Measurements from ENCODE around the gene STAMBPL1.
A peak's percentile ranks its signal among the peaks of the same experiment; 100 is the strongest.

Gene STAMBPL1

GRCh38 chr10:88957381-88957780 lies 77.3 kb downstream of the STAMBPL1 start:
- no peak for DNase-seq

GRCh38 chr10:88958721-88959120 lies 78.7 kb downstream of the STAMBPL1 start:
- no peak for DNase-seq

DNA sequence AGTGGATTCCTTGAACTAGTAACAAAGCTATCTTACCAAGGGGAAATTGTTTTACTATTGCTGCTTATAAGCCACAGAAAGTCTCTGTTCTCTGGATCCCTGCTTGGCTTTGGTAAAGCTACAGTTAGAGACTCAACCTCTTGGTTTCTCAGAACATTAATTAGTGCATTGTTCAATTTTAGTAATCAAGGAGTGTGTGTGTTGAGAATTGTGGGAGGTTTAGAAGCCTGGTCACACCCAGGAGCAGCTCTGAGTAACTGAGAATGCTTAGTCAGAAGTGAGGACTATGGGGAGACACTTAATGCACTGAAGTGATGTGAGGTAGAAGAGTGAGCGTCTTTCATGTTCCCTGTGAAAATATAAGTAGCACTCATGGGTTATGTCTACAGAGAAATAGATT lies 80.8 kb downstream of the STAMBPL1 start:
- DNase-seq = no peak

- no peak for DNase-seq
Measured at GRCh38 chr10:88961266-88961665, 81.2 kb downstream of the STAMBPL1 start.

DNA sequence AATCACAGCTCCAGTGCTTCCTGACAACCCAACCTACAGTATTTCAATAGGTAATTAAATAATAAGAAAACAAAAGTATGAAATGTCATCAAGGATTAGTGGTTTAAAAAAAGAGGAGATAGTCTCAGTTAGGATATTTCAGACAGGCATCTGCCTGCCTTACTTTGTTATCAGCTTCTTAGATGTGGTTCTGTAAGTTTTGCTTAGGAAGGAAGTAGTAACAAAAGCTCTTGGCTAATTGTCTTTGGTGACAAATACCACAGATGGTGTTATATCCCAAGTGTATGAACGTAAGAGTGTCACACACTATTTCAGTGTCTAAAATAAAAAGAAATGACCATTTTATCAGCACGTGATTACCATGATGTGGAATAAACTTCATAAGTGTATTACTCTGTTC lies 82.3 kb downstream of the STAMBPL1 start:
- DNase-seq = peak; percentile 49

- DNase-seq = no peak
Measured at GRCh38 chr10:88963318-88963717, 83.3 kb downstream of the STAMBPL1 start.

- DNase-seq = no peak
Measured at GRCh38 chr10:88964360-88964759, 84.3 kb downstream of the STAMBPL1 start.

DNA sequence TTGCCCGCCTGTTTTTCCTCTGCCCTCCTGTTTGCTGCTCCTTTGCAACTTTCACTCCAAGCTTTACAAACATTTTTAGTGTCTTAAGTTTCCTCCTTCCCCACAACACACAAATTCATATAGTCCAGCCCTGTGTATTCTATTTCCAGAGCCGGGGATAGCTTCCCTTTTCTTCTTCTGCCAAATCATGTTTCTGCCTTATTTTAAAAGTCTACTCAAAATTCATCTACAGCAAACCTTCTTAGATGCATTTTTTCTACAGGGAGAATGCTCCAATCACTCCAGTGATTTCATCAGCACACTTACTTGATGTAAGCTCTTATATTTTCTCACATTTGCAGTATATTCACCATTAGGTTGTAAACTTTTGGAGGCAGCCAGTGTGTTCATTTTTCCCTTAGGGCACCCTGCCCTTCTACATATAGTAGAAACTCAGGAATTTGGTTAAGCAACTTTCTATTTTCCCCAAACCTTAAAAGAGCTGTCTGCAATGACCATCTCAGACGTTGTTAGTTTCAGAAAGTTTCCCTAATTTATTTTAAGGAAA lies 84.9 kb downstream of the STAMBPL1 start:
- DNase-seq = no peak

DNA sequence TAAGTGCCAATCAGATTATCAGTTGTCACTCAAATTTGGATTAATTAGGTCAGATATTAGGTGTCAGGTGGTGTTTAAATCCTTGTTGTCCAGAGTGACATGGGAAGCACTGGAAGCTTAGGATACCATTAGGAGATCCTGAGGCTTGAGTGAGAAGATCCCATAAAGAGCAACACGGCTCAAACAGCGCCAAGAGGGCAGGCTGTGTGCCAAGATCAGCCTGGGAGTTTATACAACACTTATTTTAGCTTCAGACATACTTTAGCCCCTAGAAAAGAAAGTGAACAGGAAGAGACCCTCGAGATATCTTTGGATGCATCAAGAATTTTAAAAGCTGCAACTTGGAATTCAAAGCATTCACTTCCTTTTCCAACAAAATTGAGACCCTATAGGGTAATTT lies 86.8 kb downstream of the STAMBPL1 start:
- no peak for DNase-seq

DNA sequence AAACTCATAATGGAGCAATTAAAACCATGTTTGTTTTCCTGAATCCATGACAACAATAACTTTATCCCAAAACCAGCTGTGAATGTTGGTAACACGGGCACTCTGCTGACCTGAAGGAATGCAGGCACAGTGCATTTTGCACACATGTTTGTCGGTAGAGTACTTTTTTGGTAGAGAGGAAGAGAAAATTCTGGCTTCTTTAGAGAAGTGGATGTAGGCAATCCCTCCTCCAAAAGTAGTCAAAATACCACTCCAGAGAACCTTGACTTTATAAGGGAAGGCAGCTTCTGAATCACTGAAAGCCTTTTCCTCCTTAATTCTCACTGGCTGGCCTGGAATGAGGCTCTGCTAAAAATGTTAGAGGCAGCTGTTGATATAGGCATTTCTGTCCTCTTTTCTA lies 88.3 kb downstream of the STAMBPL1 start:
- no peak for DNase-seq

- no peak for DNase-seq
Measured at GRCh38 chr10:88971221-88972061, 91.4 kb downstream of the STAMBPL1 start.
